Omental fat pad (tissue), 4 donors: ENCODE results near the gene UBE2I. TPM values are rescaled to one million over a fixed set of nuclear protein-coding genes. Genes with fewer than 3 reads are reported as not detected.

Source experiments
- ATAC-seq: fragments of 150-250 bp; one replicate; pipeline ENCODE4 v1.9.1; 2016; ENCODE audit warnings: mild to moderate bottlenecking, moderate library complexity; ENCODE audit not compliant: low FRiP score
- DNase-seq: peaks from one replicate; pipeline ENCODE4 v3.0.0-alpha.2; 2019; ENCODE audit warnings: low spot score
- CTCF ChIP-seq, 3 donors: fragments of 450-650 bp; IDR thresholded peaks; one replicate each; pipeline ENCODE4 v1.5.1; 2016 to 2017; ENCODE audit warnings: antibody characterized with exemption in 3 of 3, mild to moderate bottlenecking in 3 of 3, moderate library complexity in 2 of 3
- total RNA-seq, 4 donors: library from RNA; depleted of rRNA; stranded (reverse); fragments of >200 nt; gene quantifications; one replicate each; pipeline ENCODE4 v1.1.0, GENCODE V29; 2016

UBE2I gene
- total RNA-seq, result 10 to 100 TPM; 50.9 to 94.9 (median 72.5) TPM

GRCh38 chr16:1308977-1309885, at the start of gene UBE2I:
TSS of gene UBE2I (plus strand) at chr16:1309636. CDS start at chr16:1314031, 4,395 bp downstream.
- no peak for TF ChIP-seq CTCF (IDR thresholded peaks at IDR 0.05)
- DNase-seq, result peak; percentile 92
- ATAC-seq, result peak; percentile 88

- TF ChIP-seq CTCF (IDR thresholded peaks at IDR 0.05), result no peak
- no peak for DNase-seq
- ATAC-seq, result no peak
Measured at GRCh38 chr16:1259760-1260068, 49.7 kb upstream of the UBE2I start.

GRCh38 chr16:1260101-1260680, 49.2 kb upstream of the UBE2I start:
- ATAC-seq (no peak), DNase-seq (no peak)
- TF ChIP-seq CTCF (IDR thresholded peaks at IDR 0.05), result no peak

GRCh38 chr16:1261131-1261892, 48.1 kb upstream of the UBE2I start:
- no peak for TF ChIP-seq CTCF (IDR thresholded peaks at IDR 0.05)
- DNase-seq (no peak), ATAC-seq (no peak)

- TF ChIP-seq CTCF (IDR thresholded peaks at IDR 0.05), result no peak
- DNase-seq (no peak), ATAC-seq (no peak)
Measured at GRCh38 chr16:1262210-1262845, 47.1 kb upstream of the UBE2I start.

- no peak for TF ChIP-seq CTCF (IDR thresholded peaks at IDR 0.05)
- ATAC-seq, result no peak
- DNase-seq, result no peak
Measured at GRCh38 chr16:1262846-1263221, 46.6 kb upstream of the UBE2I start.
